ENCODE results near the gene RSPH1. TPM values are rescaled to one million over a fixed set of nuclear protein-coding genes. Genes with fewer than 3 reads are reported as not detected.

RSPH1 gene
- polyA plus RNA-seq, 1 of the 3 experiments (the other 2 are of a cell fraction), result 0.97 TPM

- H3K9ac ChIP-seq, result no peak overlapping the region
- no peak overlapping the region for H3K4me2 ChIP-seq
- no peak overlapping the region for H3K27ac ChIP-seq (ENCODE audit: low read depth in 2 of 2, low read length in 1 of 2)
- H3K27me3 ChIP-seq (ENCODE audit: insufficient read depth), result no peaks in the 10 kb centered on the region
- H3K36me3 ChIP-seq (replicated peaks in 1 of 2; ENCODE audit: control insufficient read depth in 1 of 2, insufficient read depth in 2 of 2, low read length in 1 of 2), result no peaks in the 10 kb centered on the region
- H3K4me1 ChIP-seq (ENCODE audit: control insufficient read depth in 1 of 2, insufficient read depth in 2 of 2, low read depth in 1 of 2, low read length in 1 of 2), result no peaks in the 10 kb centered on the region
- WGBS (ENCODE audit: low lambda C conversion rate), result 85% methylated on average over 14 of the region's 14 CpGs
- H3K79me2 ChIP-seq (ENCODE audit: insufficient read depth), result no peaks in the 10 kb centered on the region
- no peaks in the 10 kb centered on the region for H4K20me1 ChIP-seq (ENCODE audit: insufficient read depth)
- CTCF ChIA-PET, result interaction anchor here (1.2 to 1.9 kb wide), 2 partner anchors 10 kb away, joined by 3 to 6 read pairs; no protein-coding TSS in a partner anchor
- H3K9me2 ChIP-seq, result no peaks in the 10 kb centered on the region
- POLR2A ChIA-PET, result no interaction called here
- no peak for DNase-seq
- no peak overlapping the region for H2AFZ ChIP-seq (ENCODE audit: low read depth)
- H3F3A ChIP-seq (replicated peaks; ENCODE audit: insufficient read depth), result no peaks in the 10 kb centered on the region
- no peaks in the 10 kb centered on the region for H3K9me3 ChIP-seq
- TF ChIP-seq CHD2 (IDR thresholded peaks at IDR 0.05; ENCODE audit: low read length, partially characterized antibody) (no peak), EP300 (IDR thresholded peaks at IDR 0.05; ENCODE audit: borderline replicate concordance in 1 of 2, low read depth in 1 of 2, low read length in 1 of 2) (no peak), SMC3 (IDR thresholded peaks at IDR 0.05; ENCODE audit: low read depth, low read length) (no peak), GATA2 (CRISPR knock-in tag; IDR thresholded peaks at IDR 0.05) (no peak), SIN3A (IDR thresholded peaks at IDR 0.05; ENCODE audit: borderline replicate concordance, low read depth, low read length) (no peak)
- no peak overlapping the region for H3K4me3 ChIP-seq (ENCODE audit: low read depth in 2 of 2, low read length in 1 of 2)
Observed at GRCh38 chr21:42522271-42522670, 26.2 kb upstream of the RSPH1 start.

GRCh38 chr21:42521805-42522204 lies 25.8 kb upstream of the RSPH1 start:
- Histone ChIP-seq H3K9me2 (no peaks in the 10 kb centered on the region), H3K9ac (no peak overlapping the region), H3K4me2 (no peak overlapping the region), H3K4me1 (ENCODE audit: control insufficient read depth in 1 of 2, insufficient read depth in 2 of 2, low read depth in 1 of 2, low read length in 1 of 2) (no peaks in the 10 kb centered on the region), H4K20me1 (ENCODE audit: insufficient read depth) (no peaks in the 10 kb centered on the region), H3K36me3 (replicated peaks in 1 of 2; ENCODE audit: control insufficient read depth in 1 of 2, insufficient read depth in 2 of 2, low read length in 1 of 2) (no peaks in the 10 kb centered on the region), H3K27me3 (ENCODE audit: insufficient read depth) (no peaks in the 10 kb centered on the region), H3K79me2 (ENCODE audit: insufficient read depth) (no peaks in the 10 kb centered on the region), H2AFZ (ENCODE audit: low read depth) (no peak overlapping the region), H3F3A (replicated peaks; ENCODE audit: insufficient read depth) (no peaks in the 10 kb centered on the region), H3K4me3 (ENCODE audit: low read depth in 2 of 2, low read length in 1 of 2) (no peak overlapping the region), H3K27ac (ENCODE audit: low read depth in 2 of 2, low read length in 1 of 2) (no peak overlapping the region), H3K9me3 (no peaks in the 10 kb centered on the region)
- no peak for TF ChIP-seq MXI1 (IDR thresholded peaks at IDR 0.05; ENCODE audit: low read depth, low read length)
- no peak for TF ChIP-seq NRF1 (IDR thresholded peaks at IDR 0.05; ENCODE audit: low read depth, low read length)
- TF ChIP-seq ZBTB33 (IDR thresholded peaks at IDR 0.05; ENCODE audit: borderline replicate concordance, low read depth), result no peak
- no peak for TF ChIP-seq JUND (IDR thresholded peaks at IDR 0.05)
- TF ChIP-seq RCOR1 (IDR thresholded peaks at IDR 0.05; ENCODE audit: low read length), result no peak
- no peak for DNase-seq
- CTCF ChIA-PET, result interaction anchor here (1.9 kb wide), 1 partner anchor 11 kb away, joined by 6 read pairs; no protein-coding TSS in a partner anchor
- POLR2A ChIA-PET, result no interaction called here
- WGBS (ENCODE audit: low lambda C conversion rate), result 95% methylated on average over 2 of the region's 6 CpGs

GRCh38 chr21:42521384-42521783 lies 25.4 kb upstream of the RSPH1 start:
- Histone ChIP-seq H3F3A (replicated peaks; ENCODE audit: insufficient read depth) (no peaks in the 10 kb centered on the region), H3K9ac (no peak overlapping the region), H3K4me2 (no peak overlapping the region), H2AFZ (ENCODE audit: low read depth) (no peak overlapping the region), H3K4me3 (ENCODE audit: low read depth in 2 of 2, low read length in 1 of 2) (no peak overlapping the region), H3K36me3 (replicated peaks in 1 of 2; ENCODE audit: control insufficient read depth in 1 of 2, insufficient read depth in 2 of 2, low read length in 1 of 2) (no peaks in the 10 kb centered on the region), H3K4me1 (ENCODE audit: control insufficient read depth in 1 of 2, insufficient read depth in 2 of 2, low read depth in 1 of 2, low read length in 1 of 2) (no peaks in the 10 kb centered on the region), H3K79me2 (ENCODE audit: insufficient read depth) (no peaks in the 10 kb centered on the region), H3K27me3 (ENCODE audit: insufficient read depth) (no peaks in the 10 kb centered on the region), H4K20me1 (ENCODE audit: insufficient read depth) (no peaks in the 10 kb centered on the region), H3K27ac (ENCODE audit: low read depth in 2 of 2, low read length in 1 of 2) (no peak overlapping the region), H3K9me3 (no peaks in the 10 kb centered on the region), H3K9me2 (no peaks in the 10 kb centered on the region)
- no peak for DNase-seq
- 85% methylated on average over 1 of the region's 1 CpG for WGBS (ENCODE audit: low lambda C conversion rate)
- CTCF ChIA-PET, result no interaction called here
- POLR2A ChIA-PET, result no interaction called here
- TF ChIP-seq CHD2 (IDR thresholded peaks at IDR 0.05; ENCODE audit: low read length, partially characterized antibody) (no peak), REST (IDR thresholded peaks at IDR 0.05; ENCODE audit: low read depth, low read length) (no peak), TAF1 (IDR thresholded peaks at IDR 0.05; ENCODE audit: borderline replicate concordance, low read depth, low read length) (no peak), MXI1 (IDR thresholded peaks at IDR 0.05; ENCODE audit: low read depth, low read length) (no peak), SMC3 (IDR thresholded peaks at IDR 0.05; ENCODE audit: low read depth, low read length) (no peak), MAX (IDR thresholded peaks at IDR 0.05; ENCODE audit: low read depth) (no peak), NFIC (IDR thresholded peaks at IDR 0.05; ENCODE audit: borderline replicate concordance) (no peak), RXRA (IDR thresholded peaks at IDR 0.05; ENCODE audit: borderline replicate concordance, low read depth) (no peak), RCOR1 (IDR thresholded peaks at IDR 0.05; ENCODE audit: low read length) (no peak), YY1 (IDR thresholded peaks at IDR 0.05; ENCODE audit: low read depth) (no peak), SIN3A (IDR thresholded peaks at IDR 0.05; ENCODE audit: borderline replicate concordance, low read depth, low read length) (no peak), EP300 (IDR thresholded peaks at IDR 0.05; ENCODE audit: borderline replicate concordance in 1 of 2, low read depth in 1 of 2, low read length in 1 of 2) (no peak)
